Right lung (tissue), 5 donors: ENCODE measurements around the gene NTNG1. TPM values are rescaled to one million over a fixed set of nuclear protein-coding genes. Genes with fewer than 3 reads are reported as not detected.

Experiments used
- DNase-seq, 2 donors: peaks; one replicate each; pipeline ENCODE4 v3.0.0-alpha.2; 2013
- polyA plus RNA-seq, 5 donors: library from polyadenylated mRNA; unstranded; fragments of 120-200 nt; gene quantifications; one replicate each; pipeline versions ENCODE4 v1.2.1 to v1.2.3, GENCODE V29; 2013; ENCODE audit warnings: inconsistent platforms in 1 of 5, low replicate concordance in 1 of 5; ENCODE audit not compliant: insufficient read length in 5 of 5, insufficient read depth in 1 of 5

Gene NTNG1
- polyA plus RNA-seq, 5 donors, result 20.7 to 28.0 (median 24.2) TPM

DNA sequence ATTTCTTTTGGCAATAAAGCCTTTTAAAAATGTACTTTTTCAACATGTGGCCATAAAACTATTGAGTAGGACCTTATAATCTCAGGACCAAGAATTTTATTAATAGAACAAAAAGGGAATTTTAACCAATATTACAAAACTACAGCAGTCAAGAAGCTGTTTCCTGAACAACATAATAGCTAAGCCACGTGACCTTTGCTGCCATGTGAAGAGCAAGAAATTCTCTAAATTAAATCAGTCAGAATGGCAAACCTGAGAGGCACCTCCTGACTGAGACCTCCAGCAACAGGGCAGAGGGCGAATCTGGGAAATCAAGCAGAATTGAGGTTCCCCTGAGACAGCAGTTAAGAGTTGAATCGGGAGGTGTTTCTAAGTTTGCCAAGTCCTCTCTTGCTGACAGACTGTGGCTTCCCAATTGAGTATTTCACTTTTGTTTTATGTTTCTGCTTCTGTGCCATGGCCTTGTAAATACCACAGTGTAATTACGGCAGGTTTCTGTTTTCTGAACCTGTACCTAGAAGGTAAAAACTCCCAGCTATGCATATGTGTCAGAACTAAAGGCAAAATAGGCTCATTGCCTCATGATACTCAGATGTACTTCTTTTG, 358.4 kb downstream of the NTNG1 start:
- no peak for DNase-seq

DNA sequence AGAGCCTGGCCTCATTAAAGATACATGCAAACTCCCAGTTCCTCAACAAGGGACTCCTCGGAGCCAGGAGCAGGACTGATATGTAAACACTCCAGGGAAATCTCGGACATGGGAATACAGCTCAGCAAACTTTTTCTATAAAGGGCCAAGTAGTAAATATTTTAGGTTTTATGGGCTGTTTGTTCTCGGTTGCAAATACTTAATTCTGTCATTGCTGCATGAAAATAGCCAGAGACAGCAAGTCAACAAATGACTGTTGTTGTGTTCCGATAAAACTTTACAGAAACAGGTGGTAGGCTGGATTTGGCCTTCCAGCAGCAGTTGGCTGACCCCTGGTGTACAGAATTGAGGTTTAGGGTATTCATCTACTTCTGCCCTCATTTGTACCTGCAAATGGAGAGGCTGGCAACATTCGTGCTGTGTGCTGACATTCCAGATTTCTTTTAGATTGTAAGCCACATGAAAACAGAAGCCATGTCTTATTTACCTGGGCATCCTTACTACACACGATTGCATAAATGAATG, 360.3 kb downstream of the NTNG1 start:
- DNase-seq, result no peak

DNA sequence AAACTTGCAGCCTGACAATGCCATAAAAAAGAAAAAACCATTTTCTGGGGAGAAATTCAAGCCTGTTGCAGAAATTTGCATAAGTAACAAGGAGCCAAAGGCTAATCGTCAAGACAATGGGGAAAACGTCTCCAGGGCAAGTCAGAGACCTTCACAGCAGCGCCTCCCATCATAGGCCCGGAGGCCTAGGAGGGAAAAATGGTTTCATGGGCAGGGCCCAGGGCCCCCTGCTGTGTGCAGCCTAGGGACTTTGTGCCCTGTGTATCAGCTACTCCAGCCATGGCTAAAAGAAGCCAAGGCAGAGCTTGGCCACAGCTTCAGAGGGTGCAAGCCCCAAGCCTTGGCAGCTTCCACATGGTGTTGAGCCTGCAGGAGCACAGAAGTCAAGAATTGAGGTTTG, 369.5 kb downstream of the NTNG1 start:
- no peak for DNase-seq

- no peak for DNase-seq
Measured at GRCh38 chr1:107512836-107513235, 372.0 kb downstream of the NTNG1 start.

- DNase-seq, result no peak
Measured at GRCh38 chr1:107514841-107515240, 374.0 kb downstream of the NTNG1 start.

- no peak for DNase-seq
Measured at GRCh38 chr1:107515702-107516101, 374.9 kb downstream of the NTNG1 start.

DNA sequence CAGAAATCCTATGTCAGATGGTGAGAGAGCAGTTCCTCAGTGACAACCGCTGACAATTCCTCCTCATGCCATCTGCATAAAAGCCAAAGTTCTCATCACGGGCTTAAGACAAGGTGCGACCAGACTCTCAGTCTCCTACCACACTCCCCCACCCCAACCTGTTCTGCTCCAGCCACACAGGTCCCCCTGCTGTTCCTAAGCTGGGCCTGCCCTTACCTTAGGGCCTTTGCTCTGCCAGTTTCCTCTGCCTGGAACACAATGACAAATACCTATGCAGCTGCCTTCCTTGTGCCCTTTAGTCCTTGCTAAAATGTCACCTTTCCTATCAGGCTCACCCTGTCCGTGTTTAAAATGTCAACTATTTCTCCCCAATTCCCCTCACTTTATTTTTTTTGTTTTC, 382.2 kb downstream of the NTNG1 start:
- DNase-seq, result no peak

DNA sequence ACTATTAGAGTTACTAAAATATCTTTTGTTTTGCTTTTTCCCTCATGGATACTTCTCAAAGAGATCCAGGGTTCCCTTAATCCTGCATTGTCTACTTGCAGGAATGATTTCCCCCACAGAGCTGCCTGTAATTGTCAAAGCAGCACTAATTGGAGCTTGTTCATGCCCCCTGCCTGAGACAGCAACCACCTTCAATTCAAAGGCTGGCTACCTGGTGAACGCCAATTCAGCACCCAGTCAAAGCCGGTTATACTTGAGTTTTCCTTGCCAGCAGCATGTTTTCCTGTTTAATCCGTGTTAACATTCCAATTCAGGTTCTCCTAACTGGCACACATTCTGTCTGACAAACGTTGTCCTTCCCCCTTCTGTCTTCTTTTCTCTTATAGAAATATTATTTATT, 382.9 kb downstream of the NTNG1 start:
- no peak for DNase-seq

DNA sequence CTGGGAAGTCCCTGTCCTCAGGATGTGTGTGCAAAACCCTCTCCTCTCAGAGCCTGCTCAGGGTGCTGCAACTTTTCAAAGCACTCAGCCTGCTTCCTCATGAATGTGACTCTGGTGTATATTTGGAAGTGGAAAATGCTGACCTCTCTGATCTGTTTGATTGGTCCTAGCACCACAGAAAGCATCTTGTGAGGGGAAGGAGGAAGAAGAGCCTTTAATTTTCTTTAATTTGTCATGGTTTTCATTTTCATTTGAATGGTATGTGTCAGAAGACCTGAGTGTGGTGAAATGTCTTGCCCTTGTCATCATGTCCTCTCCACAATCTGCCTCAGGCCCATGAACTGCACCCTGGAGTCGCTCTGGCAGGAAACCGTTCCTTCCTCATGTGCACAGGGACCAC, 383.5 kb downstream of the NTNG1 start:
- DNase-seq, result no peak

- DNase-seq, result no peak
Measured at GRCh38 chr1:107525145-107525544, 384.3 kb downstream of the NTNG1 start.

DNA sequence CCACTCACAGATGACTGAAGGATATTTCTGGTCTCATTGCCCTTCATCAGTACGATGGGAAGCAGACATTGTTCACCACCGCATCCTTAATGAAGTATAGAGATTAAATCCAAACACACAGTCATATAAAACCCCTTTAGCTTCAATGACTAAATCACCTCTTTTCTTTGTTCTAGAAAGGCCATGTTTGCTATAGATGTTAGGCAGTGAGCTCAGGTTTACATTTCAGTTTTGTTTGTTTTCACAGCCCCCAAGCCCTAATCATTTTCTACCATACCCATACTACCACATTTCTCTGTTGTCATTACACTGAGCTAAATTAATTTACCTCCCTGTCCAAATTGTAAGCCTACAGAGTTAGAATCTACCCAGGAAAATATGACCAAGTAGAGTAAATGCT, 385.1 kb downstream of the NTNG1 start:
- DNase-seq, result no peak

- DNase-seq, result peak in 1 of 2 donors; percentile 12
Measured at GRCh38 chr1:107526524-107527198, 385.8 kb downstream of the NTNG1 start.

- DNase-seq, result peak; percentile 36 to 53
Measured at GRCh38 chr1:107529511-107530149, 388.8 kb downstream of the NTNG1 start.

DNA sequence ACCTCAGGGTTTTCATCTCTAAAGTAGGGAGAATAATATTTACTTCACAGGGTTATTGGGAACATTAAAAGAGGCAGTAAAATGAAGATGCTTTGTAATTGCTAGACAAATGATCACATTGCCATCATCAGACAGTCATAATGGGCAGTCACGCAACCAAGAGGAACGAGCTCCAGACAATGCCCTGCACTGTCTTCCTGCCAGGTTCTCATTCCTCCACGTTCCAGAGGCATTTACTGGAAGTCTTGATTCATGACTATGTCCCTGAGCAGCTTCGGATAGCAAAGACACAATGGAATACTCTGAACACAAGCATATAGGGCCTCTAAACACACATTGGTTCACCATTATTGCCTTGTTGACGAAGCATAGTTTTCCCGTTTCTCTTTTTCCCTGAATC, 389.7 kb downstream of the NTNG1 start:
- no peak for DNase-seq

DNA sequence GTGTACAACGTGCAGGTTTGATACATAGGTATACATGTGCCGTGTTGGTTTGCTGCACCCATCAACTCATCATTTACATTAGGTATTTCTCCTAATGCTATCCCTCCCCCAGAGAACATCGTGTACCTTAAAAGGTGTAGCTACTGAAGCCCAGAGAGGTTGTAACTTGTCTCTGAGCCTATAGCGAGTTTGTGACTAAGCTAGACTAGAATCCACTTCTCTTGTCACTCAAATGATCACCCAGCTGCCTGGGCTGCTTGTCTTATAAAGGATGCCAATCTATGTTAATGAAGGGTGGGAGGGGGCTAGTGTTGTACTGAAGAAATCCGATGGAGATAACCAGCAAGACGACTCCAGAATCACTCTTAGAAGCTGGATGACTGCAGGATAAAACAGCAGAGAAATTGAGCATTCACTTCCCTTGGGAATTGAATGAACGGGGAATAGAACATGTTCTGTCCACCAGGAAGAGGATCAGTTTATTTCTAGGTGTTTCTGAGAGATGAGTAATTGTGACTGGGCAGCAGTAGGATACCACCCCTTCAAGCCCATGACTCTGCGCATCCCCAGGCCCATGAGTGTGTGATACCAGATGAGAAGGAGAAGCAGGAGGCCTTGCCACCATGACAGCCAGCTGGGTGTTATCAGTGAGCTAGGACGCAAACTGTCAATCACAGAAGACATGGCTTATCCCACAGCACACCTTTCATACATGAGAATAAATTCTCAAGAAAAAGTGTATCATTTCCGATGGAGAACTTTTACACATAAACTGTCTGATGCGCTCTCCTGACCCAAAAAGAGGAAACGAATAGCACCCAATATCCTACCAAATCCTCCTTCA, 390.4 kb downstream of the NTNG1 start:
- no peak for DNase-seq

DNA sequence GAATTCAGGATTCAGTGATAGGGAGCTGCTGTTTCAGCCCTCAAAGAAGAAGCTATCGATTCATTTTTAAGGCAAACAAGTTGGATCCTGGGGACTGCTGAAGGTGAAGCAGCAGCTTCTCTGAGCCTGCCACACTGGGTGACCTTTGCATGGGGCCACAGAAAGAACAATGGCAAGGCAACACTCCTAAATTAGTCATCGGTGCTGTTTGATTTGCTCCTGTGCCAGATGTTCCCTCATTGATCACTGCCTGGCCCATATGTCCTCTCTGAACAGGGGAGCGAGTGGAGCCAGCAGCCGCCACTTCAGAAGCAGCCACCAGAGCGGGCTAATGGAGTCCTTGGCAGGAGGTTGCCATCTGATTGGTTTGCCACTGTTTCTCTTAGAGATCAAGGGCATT, 391.5 kb downstream of the NTNG1 start:
- DNase-seq, result no peak

Other genes with a start within 250 kb of the NTNG1 start
- gene PRMT6, start 84.4 kb upstream of the NTNG1 start, polyA plus RNA-seq, result 10 to 100 TPM; 23.0 to 28.9 (median 26.9) TPM